Tibial artery (tissue), 4 donors: ENCODE data around the gene CMTM4.

ENCODE experiments used
- DNase-seq, 2 donors: peaks; one replicate each; pipeline ENCODE4 v3.0.0-alpha.2; 2019
- H3K27ac ChIP-seq, 2 donors: fragments of 200-600 bp; sonication (generic) in 1 of 2; 1 replicate in 1 of 2; 2 replicates in 1 of 2; pipeline ENCODE4 v1.5.1; 2018 to 2019; ENCODE audit warnings: mild to moderate bottlenecking in 1 of 2
- H3K27me3 ChIP-seq, 2 donors: fragments of 200-600 bp; sonication (generic) in 1 of 2; one replicate each; pipeline versions ENCODE4 v1.5.1 to v1.6.0; 2016 to 2019
- H3K36me3 ChIP-seq, 3 donors: fragments of 200-600 bp; sonication (generic) in 2 of 3; one replicate each; pipeline ENCODE4 v1.5.1; 2016 to 2019; ENCODE audit warnings: mild to moderate bottlenecking in 2 of 3
- H3K4me1 ChIP-seq, 4 donors: fragments of 200-600 bp; sonication (generic) in 2 of 4; 1 replicate in 3 of 4; 2 replicates in 1 of 4; pipeline ENCODE4 v1.5.1; 2016 to 2019
- H3K4me3 ChIP-seq, 2 donors: fragments of 200-600 bp; sonication (generic) in 1 of 2; 1 replicate in 1 of 2; 2 replicates in 1 of 2; pipeline ENCODE4 v1.5.1; 2018 to 2019; ENCODE audit warnings: mild to moderate bottlenecking in 2 of 2
- H3K9me3 ChIP-seq, 3 donors: fragments of 200-600 bp; sonication (generic) in 1 of 3; one replicate each; pipeline ENCODE4 v1.5.1; 2016 to 2019
- CTCF ChIP-seq, 2 experiments: fragments of 200-600 bp in 1 of 2; fragments of 450-650 bp in 1 of 2; IDR thresholded peaks; one replicate each; pipeline ENCODE4 v1.5.1; 2017 to 2019; ENCODE audit warnings: antibody characterized with exemption in 2 of 2, mild to moderate bottlenecking in 1 of 2, moderate library complexity in 1 of 2
- intact Hi-C: fragments of 100-400 bp; cut with DNase I; formaldehyde crosslinking; loops from one replicate; pipeline ENCODE4 v1.15.0; 2023; ENCODE audit warnings: low total_unique reads

CMTM4 gene

GRCh38 chr16:66720766-66721165, 24.2 kb upstream of the CMTM4 start:
- DNase-seq: no peak
- no peaks in the 10 kb centered on the region for H3K27me3 ChIP-seq
- H3K36me3 ChIP-seq: peaks cover 63 to 71% (median 68%) of the 10 kb centered on the region in 3 donors
- H3K4me1 ChIP-seq: no peaks in the 10 kb centered on the region
- intact Hi-C loops: loop anchor here (10.0 kb wide), 1 partner anchor 144 kb away; no protein-coding TSS in a partner anchor
- no peak for TF ChIP-seq CTCF (IDR thresholded peaks at IDR 0.05)
- H3K4me3 ChIP-seq: no peak overlapping the region
- no peak overlapping the region for H3K27ac ChIP-seq
- H3K9me3 ChIP-seq: no peaks in the 10 kb centered on the region

- H3K27me3 ChIP-seq: no peaks in the 10 kb centered on the region
- H3K4me3 ChIP-seq: no peak overlapping the region
- H3K4me1 ChIP-seq: no peaks in the 10 kb centered on the region
- no peak for TF ChIP-seq CTCF (IDR thresholded peaks at IDR 0.05)
- no peak for DNase-seq
- H3K9me3 ChIP-seq: no peaks in the 10 kb centered on the region
- peaks cover 48 to 55% (median 53%) of the 10 kb centered on the region in 3 donors for H3K36me3 ChIP-seq
- no peak overlapping the region for H3K27ac ChIP-seq
- intact Hi-C loops: no loop called here
Measured at GRCh38 chr16:66719246-66719645, 22.7 kb upstream of the CMTM4 start.

GRCh38 chr16:66717776-66718175, 21.2 kb upstream of the CMTM4 start:
- no peak for DNase-seq
- peaks cover 0 to 13% (median 6%) of the 10 kb centered on the region in 4 donors for H3K4me1 ChIP-seq
- intact Hi-C loops: no loop called here
- no peaks in the 10 kb centered on the region for H3K9me3 ChIP-seq
- no peaks in the 10 kb centered on the region for H3K27me3 ChIP-seq
- TF ChIP-seq CTCF (IDR thresholded peaks at IDR 0.05): no peak
- H3K27ac ChIP-seq: no peak overlapping the region
- H3K36me3 ChIP-seq: peaks cover 33 to 41% (median 38%) of the 10 kb centered on the region in 3 donors
- H3K4me3 ChIP-seq: no peak overlapping the region

GRCh38 chr16:66717112-66717675, 20.7 kb upstream of the CMTM4 start:
- intact Hi-C loops: no loop called here
- Histone ChIP-seq H3K27ac (no peak overlapping the region), H3K36me3 (peaks cover 27 to 35% (median 33%) of the 10 kb centered on the region in 3 donors), H3K4me1 (peaks cover 0 to 15% (median 6%) of the 10 kb centered on the region in 4 donors), H3K9me3 (no peaks in the 10 kb centered on the region), H3K4me3 (no peak overlapping the region), H3K27me3 (no peaks in the 10 kb centered on the region)
- TF ChIP-seq CTCF (IDR thresholded peaks at IDR 0.05): peak in 1 of 2 experiments; percentile 25
- no peak for DNase-seq

- Histone ChIP-seq H3K4me1 (peaks cover 0 to 15% (median 6%) of the 10 kb centered on the region in 4 donors), H3K27ac (no peak overlapping the region), H3K9me3 (peaks cover 0 to 5% (median 0%) of the 10 kb centered on the region in 3 donors), H3K4me3 (no peak overlapping the region), H3K36me3 (peaks cover 9 to 23% (median 16%) of the 10 kb centered on the region in 3 donors), H3K27me3 (no peaks in the 10 kb centered on the region)
- TF ChIP-seq CTCF (IDR thresholded peaks at IDR 0.05): no peak
- intact Hi-C loops: no loop called here
- DNase-seq: no peak
Measured at GRCh38 chr16:66714654-66715307, 18.2 kb upstream of the CMTM4 start.
